ENCODE data around the gene KLHL29.

- TF ChIP-seq CREB1 (IDR thresholded peaks at IDR 0.05; ENCODE audit: low read depth), result no peak
- TF ChIP-seq FOXM1 (IDR thresholded peaks at IDR 0.05; ENCODE audit: borderline replicate concordance, low read depth), result no peak
- TF ChIP-seq EGR1 (IDR thresholded peaks at IDR 0.05), result no peak
- no peak for TF ChIP-seq EP300 (IDR thresholded peaks at IDR 0.05; ENCODE audit: borderline replicate concordance)
- TF ChIP-seq RAD21 (IDR thresholded peaks at IDR 0.05; ENCODE audit: low read depth), result no peak
Measured at GRCh38 chr2:23637011-23637778, 252.2 kb downstream of the KLHL29 start.

All from Ishikawa (cell line).